Measurements from ENCODE around the gene GHSR.

Gene GHSR

DNA sequence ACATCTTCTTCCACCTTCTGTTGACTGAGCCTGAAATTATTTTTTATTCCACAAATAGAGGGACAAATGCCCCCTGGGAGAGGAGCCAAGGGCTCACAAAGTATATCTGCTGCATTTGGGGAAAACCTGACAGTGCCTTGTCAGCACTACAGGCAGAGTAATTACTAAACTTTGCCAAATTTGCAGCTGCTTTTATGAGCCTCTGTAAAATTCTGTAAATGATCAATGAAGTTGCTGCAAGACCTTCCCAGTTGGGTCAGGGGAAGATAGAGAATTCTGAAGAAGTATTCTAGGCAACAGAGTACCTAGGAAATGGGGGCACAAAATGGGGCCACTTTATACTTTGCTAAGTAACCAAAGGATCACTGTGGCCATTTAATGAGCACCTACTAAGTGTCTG lies 10.5 kb downstream of the GHSR start:
- DNase-seq = no peak

- DNase-seq = no peak
These were observed 32.9 kb downstream of the GHSR start for GRCh38 chr3:172415323-172415722.

DNA sequence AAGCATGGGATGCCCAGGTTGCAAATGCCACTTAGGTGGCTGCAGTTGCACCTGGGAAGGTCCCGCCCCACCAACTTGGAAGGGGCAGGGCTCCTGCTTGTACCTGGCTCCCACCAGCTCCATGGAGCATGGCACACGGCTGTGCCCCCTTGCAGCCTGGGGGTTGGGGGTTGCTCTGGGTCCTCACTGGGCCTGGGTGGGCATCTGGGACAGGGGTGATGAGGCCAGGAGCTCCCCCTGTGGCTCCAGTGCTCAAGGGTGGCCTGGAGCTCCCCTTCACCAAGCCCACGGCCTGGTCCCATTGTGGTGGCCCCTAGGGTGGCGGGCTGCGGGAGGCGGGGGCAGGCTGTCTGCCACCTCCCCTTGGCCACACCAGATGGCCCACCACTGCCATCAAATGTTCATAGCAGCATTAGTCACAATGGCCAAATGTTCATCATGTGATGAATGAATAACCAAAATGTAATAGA lies 36.7 kb downstream of the GHSR start:
- DNase-seq = no peak

- DNase-seq = no peak
These were observed 37.4 kb downstream of the GHSR start for GRCh38 chr3:172410702-172411477.

GRCh38 chr3:172407872-172408271 lies 40.4 kb downstream of the GHSR start:
- DNase-seq = no peak

- DNase-seq = no peak
These were observed 42.3 kb downstream of the GHSR start for GRCh38 chr3:172405914-172406313.

DNA sequence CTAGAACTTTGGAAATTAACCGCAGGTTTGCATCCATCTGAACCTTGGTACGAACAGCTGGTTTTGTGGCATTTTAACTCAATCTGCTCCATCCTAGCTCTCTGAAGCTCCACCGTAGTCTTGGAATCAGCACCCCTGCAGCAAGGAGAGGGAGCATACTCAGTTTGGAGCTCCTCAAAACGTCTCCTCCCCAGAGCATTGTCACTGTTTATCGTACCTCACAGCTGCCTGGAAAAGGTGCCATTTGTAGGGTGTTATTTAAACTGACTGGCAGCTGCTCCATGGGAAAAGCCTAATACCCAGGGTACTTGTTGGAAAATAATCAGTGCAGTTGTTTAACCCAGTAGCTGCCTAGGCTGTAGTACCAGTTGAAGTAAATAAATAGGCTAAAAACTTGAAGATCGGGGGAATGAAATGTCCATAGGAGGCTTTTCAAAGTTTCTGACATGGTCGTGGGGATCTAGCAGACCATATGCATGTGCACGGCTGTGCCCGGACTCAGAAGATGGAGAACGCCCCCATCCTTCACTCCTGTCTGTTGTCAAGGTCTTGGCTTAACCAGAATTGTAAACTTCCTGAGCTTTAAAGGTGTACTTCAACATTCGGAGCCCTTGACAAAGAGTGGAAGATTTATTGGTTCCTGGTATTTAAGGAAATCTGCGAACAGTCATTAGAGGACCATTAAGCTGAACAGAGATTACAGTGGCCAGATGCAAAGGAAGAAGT lies 43.9 kb downstream of the GHSR start:
- DNase-seq = no peak

GRCh38 chr3:172402892-172403643 lies 45.2 kb downstream of the GHSR start:
- no peak for DNase-seq

- no peak for DNase-seq
These were observed 46.2 kb downstream of the GHSR start for GRCh38 chr3:172402090-172402489.

GRCh38 chr3:172398484-172398883 lies 49.8 kb downstream of the GHSR start:
- DNase-seq = no peak

- DNase-seq = no peak
These were observed 50.4 kb downstream of the GHSR start for GRCh38 chr3:172397716-172398405.

GRCh38 chr3:172396400-172396799 lies 51.9 kb downstream of the GHSR start:
- DNase-seq = no peak

DNA sequence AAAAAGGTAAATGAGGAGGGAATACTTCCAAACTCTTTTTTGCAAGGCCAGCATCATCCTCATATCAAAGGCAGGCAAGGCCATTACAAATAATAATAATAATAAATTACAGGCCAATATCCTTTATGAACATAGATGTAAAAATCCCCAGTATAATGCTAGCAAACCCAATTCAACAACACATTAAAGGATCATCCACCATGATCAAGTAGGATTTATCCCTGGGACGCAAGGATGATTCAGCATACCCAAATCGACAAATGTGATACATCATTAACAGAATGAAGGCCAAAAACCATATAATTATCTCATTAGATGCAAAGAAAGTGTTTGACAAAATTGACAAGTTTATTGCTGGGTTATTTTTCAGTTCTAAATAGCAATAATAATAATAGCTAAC lies 53.6 kb downstream of the GHSR start:
- no peak for DNase-seq
